Right cardiac atrium (tissue), 5 donors: ENCODE measurements around the gene AKAP13. TPM values are rescaled to one million over a fixed set of nuclear protein-coding genes. Genes with fewer than 3 reads are reported as not detected.

Experiments used
- ATAC-seq, 2 donors: fragments of 200-7000 bp; cut with Tn5 transposase; one replicate each; pipeline versions ENCODE4 v1.8.0 to v1.9.1; 2020; ENCODE audit warnings: moderate library complexity in 2 of 2, mild to moderate bottlenecking in 1 of 2
- DNase-seq, 3 donors: peaks; one replicate each; pipeline ENCODE4 v3.0.0-alpha.2; 2020
- H3K27ac ChIP-seq: one replicate; pipeline ENCODE4 v1.5.1; 2013; ENCODE audit warnings: mild to moderate bottlenecking, low read length, control low read depth, moderate library complexity
- H3K27me3 ChIP-seq: one replicate; pipeline ENCODE4 v1.6.1; 2013; ENCODE audit not compliant: control insufficient read depth, insufficient read depth
- H3K4me1 ChIP-seq: one replicate; pipeline ENCODE4 v1.6.1; 2013; ENCODE audit warnings: low read length; ENCODE audit not compliant: control insufficient read depth, insufficient read depth
- H3K4me3 ChIP-seq: one replicate; pipeline ENCODE4 v1.5.1; 2013; ENCODE audit warnings: low read length, control low read depth
- H3K9me3 ChIP-seq: one replicate; pipeline ENCODE4 v1.6.1; 2013; ENCODE audit warnings: low read length; ENCODE audit not compliant: control insufficient read depth
- WGBS: extraction: QIAGEN DNeasy Blood & Tissue Kit; methylation state at CpG from one replicate; pipeline ENCODE4 v1.1.7; 2013; 5-methylcytosine and 5-hydroxymethylcytosine counted together
- intact Hi-C, 4 donors: fragments of 100-400 bp; cut with DNase I; formaldehyde crosslinking; loops; one replicate each; pipeline versions ENCODE4 v1.11.0 to v1.14.0; 2022 to 2023
- polyA plus RNA-seq: library from polyadenylated mRNA; stranded (reverse); fragments of 200-250 nt; gene quantifications from one replicate; pipeline ENCODE4 v1.2.3, GENCODE V29; 2013
- total RNA-seq, 4 donors: library from RNA; stranded (reverse); fragmentation: NEBNext Ultra II Directional; extraction: Animal tissue kit (Norgen Biotek cat#: 25700); gene quantifications; one replicate each; pipeline ENCODE4 v1.2.1, GENCODE V29; 2021
- donor health status: healthy with polysubstance abuse.
- donor health status: DM: no; HTN: yes; CAD: no.
- donor health status: DM: no; HTN: no; CAD: no.
- donor health status: DM: no; HTN: yes; CAD: no; lungs with severe emphysema.
- donor health status: DM: yes; HTN: yes; CAD: no.

Gene AKAP13
- total and polyA plus RNA-seq, 5 donors = 104 to 348 (median 250) TPM

GRCh38 chr15:85745023-85745422, 364.6 kb downstream of the AKAP13 start:
- WGBS = 87% methylated on average over 12 of the region's 12 CpGs
- Histone ChIP-seq H3K27ac (no peak overlapping the region), H3K4me3 (no peak overlapping the region), H3K27me3 (no peaks in the 10 kb centered on the region), H3K9me3 (no peaks in the 10 kb centered on the region), H3K4me1 (peaks cover 3% of the 10 kb centered on the region)
- no peak for ATAC-seq
- DNase-seq = peak in 1 of 3 donors; percentile 39
- intact Hi-C loops = loop anchor here in 2 of 4 donors (10.0 kb wide), 1 partner anchor 50 kb away; the partner anchor contains the start of gene KLHL25 (in 2 of the 2)

- Histone ChIP-seq H3K4me3 (no peak overlapping the region), H3K27ac (no peak overlapping the region), H3K27me3 (no peaks in the 10 kb centered on the region), H3K4me1 (peaks cover 6% of the 10 kb centered on the region), H3K9me3 (no peaks in the 10 kb centered on the region)
- intact Hi-C loops = loop anchor here in 2 of 4 donors (10.0 kb wide), 1 partner anchor 49 kb away; the partner anchor contains the start of gene KLHL25 (in 2 of the 2)
- DNase-seq (peak in 2 of 3 donors; percentile 55 to 61), ATAC-seq (no peak)
- WGBS = 67% methylated on average over 14 of the region's 14 CpGs
Measured at GRCh38 chr15:85745525-85746150, 365.2 kb downstream of the AKAP13 start.

- intact Hi-C loops = loop anchor here in 2 of 4 donors (10.0 kb wide), 1 partner anchor 48 kb away; the partner anchor contains the start of gene KLHL25 (in 2 of the 2)
- DNase-seq (peak in 1 of 3 donors; percentile 22), ATAC-seq (no peak)
- Histone ChIP-seq H3K27me3 (no peaks in the 10 kb centered on the region), H3K4me3 (no peak overlapping the region), H3K4me1 (peaks cover 8% of the 10 kb centered on the region), H3K27ac (no peak overlapping the region), H3K9me3 (no peaks in the 10 kb centered on the region)
- 82% methylated on average over 12 of the region's 12 CpGs for WGBS
Measured at GRCh38 chr15:85746641-85747040, 366.2 kb downstream of the AKAP13 start.

- Histone ChIP-seq H3K27ac (peak overlapping the region; percentile 22), H3K4me1 (peaks cover 11% of the 10 kb centered on the region), H3K27me3 (no peaks in the 10 kb centered on the region), H3K9me3 (no peaks in the 10 kb centered on the region), H3K4me3 (no peak overlapping the region)
- 89% methylated on average over 9 of the region's 9 CpGs for WGBS
- DNase-seq (no peak), ATAC-seq (no peak)
- intact Hi-C loops = loop anchor here in 2 of 4 donors (10.0 kb wide), 1 partner anchor 47 kb away; the partner anchor contains the start of gene KLHL25 (in 2 of the 2)
Measured at GRCh38 chr15:85748176-85748575, 367.8 kb downstream of the AKAP13 start.

- ATAC-seq = no peak
- H3K4me3 ChIP-seq = no peak overlapping the region
- DNase-seq = peak in 2 of 3 donors; percentile 60 to 63
- intact Hi-C loops = loop anchor here in 2 of 4 donors (10.0 kb wide), 1 partner anchor 46 kb away; the partner anchor contains the start of gene KLHL25 (in 2 of the 2)
- H3K4me1 ChIP-seq = peaks cover 11% of the 10 kb centered on the region
- WGBS = 73% methylated on average over 11 of the region's 11 CpGs
- no peaks in the 10 kb centered on the region for H3K9me3 ChIP-seq
- H3K27ac ChIP-seq = no peak overlapping the region
- no peaks in the 10 kb centered on the region for H3K27me3 ChIP-seq
Measured at GRCh38 chr15:85748729-85749128, 368.3 kb downstream of the AKAP13 start.

- ATAC-seq (peak; percentile 57 to 68), DNase-seq (peak; percentile 78 to 91 (median 88))
- Histone ChIP-seq H3K4me1 (peaks cover 11% of the 10 kb centered on the region), H3K27ac (peak overlapping the region; percentile 73), H3K4me3 (no peak overlapping the region), H3K27me3 (no peaks in the 10 kb centered on the region), H3K9me3 (no peaks in the 10 kb centered on the region)
- WGBS = 45% methylated on average over 21 of the region's 21 CpGs
- intact Hi-C loops = loop anchor here (5.0 to 10.0 kb wide), 3 partner anchors 43 to 85 kb away; partner anchors contain the start of gene KLHL25 (in 3 of the 4)
Measured at GRCh38 chr15:85749261-85750151, 369.1 kb downstream of the AKAP13 start.

- Histone ChIP-seq H3K4me3 (no peak overlapping the region), H3K27ac (peak overlapping the region; percentile 21), H3K9me3 (no peaks in the 10 kb centered on the region), H3K4me1 (peaks cover 14% of the 10 kb centered on the region), H3K27me3 (no peaks in the 10 kb centered on the region)
- WGBS = 27% methylated on average over 27 of the region's 27 CpGs
- peak; percentile 91 to 95 (median 95) for DNase-seq
- ATAC-seq = peak; percentile 75 to 82
- intact Hi-C loops = loop anchor here in 2 of 4 donors (5.0 to 10.0 kb wide), 2 partner anchors 42 to 84 kb away; partner anchors contain the start of gene KLHL25 (in 1 of the 2)
Measured at GRCh38 chr15:85750319-85751290, 370.2 kb downstream of the AKAP13 start.

GRCh38 chr15:85751291-85752123, 371.1 kb downstream of the AKAP13 start:
- Histone ChIP-seq H3K27me3 (no peaks in the 10 kb centered on the region), H3K4me1 (peaks cover 14% of the 10 kb centered on the region), H3K4me3 (no peak overlapping the region), H3K9me3 (no peaks in the 10 kb centered on the region), H3K27ac (peak overlapping the region; percentile 11)
- 51% methylated on average over 15 of the region's 15 CpGs for WGBS
- intact Hi-C loops = loop anchor here in 2 of 4 donors (5.0 to 10.0 kb wide), 2 partner anchors 41 to 83 kb away; partner anchors contain the start of gene KLHL25 (in 1 of the 2)
- peak in 2 of 3 donors; percentile 63 to 69 for DNase-seq
- peak; percentile 5 to 22 for ATAC-seq

GRCh38 chr15:85752124-85752475, 371.7 kb downstream of the AKAP13 start:
- peaks cover 14% of the 10 kb centered on the region for H3K4me1 ChIP-seq
- no peak overlapping the region for H3K4me3 ChIP-seq
- WGBS = 73% methylated on average over 15 of the region's 15 CpGs
- no peak overlapping the region for H3K27ac ChIP-seq
- ATAC-seq = no peak
- H3K9me3 ChIP-seq = no peaks in the 10 kb centered on the region
- no peaks in the 10 kb centered on the region for H3K27me3 ChIP-seq
- DNase-seq = peak in 2 of 3 donors; percentile 54 to 60
- intact Hi-C loops = loop anchor here in 2 of 4 donors (5.0 to 10.0 kb wide), 2 partner anchors 40 to 83 kb away; partner anchors contain the start of gene KLHL25 (in 1 of the 2)
